Measurements from ENCODE around the gene HOMER3.
"Not testable (repeated sequence)": the region's sequence is repeated elsewhere in the genome, so short reads cannot be mapped to it uniquely, and the experiment has no call there.

Gene HOMER3

DNA sequence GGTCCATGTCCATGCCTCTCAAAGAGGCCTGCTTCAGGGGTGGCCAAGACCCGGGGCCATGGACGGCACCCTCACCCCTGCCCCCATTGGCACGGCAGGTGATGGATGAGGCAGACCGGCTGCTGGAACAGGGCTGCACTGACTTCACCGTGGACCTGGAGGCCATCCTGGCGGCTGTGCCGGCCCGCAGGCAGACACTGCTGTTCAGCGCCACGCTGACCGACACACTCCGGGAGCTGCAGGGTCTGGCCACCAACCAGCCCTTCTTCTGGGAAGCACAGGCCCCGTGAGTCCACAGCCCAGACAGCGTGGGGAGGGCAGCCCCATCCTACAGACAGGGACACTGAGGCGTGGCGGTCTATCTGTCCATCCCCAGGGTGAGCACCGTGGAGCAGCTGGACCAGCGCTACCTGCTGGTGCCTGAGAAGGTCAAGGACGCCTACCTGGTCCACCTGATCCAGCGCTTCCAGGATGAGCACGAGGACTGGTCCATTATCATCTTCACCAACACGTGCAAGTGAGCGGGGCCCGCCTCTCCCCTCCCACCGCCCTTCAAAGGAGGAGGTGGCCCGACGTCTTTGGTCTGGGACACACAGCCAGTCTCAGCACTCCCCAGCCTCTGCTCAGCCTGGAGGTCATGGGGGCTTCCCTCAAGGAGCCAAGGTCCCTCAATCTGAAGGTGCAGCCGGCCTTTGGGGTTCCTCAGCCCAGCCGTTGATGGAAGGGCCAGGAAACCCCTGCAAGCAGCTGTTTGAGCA lies 18.6 kb downstream of the HOMER3 start:
- no peak for DNase-seq (ENCODE audit: low spot score)

DNA sequence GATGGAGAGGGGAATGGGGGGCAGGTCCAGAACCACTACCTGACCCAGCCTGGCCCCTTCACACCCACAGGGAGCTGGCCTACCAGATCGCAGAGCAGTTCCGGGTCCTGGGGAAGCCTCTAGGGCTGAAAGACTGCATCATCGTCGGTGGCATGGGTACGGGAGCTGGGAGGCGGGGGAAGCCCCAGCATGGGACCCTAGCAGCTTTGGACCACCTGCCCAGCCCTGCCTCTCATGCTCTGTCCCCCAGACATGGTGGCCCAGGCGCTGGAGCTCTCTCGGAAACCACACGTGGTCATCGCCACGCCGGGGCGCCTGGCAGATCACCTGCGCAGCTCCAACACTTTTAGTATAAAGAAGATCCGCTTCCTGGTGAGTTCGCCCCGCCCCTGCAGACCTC lies 19.4 kb downstream of the HOMER3 start:
- DNase-seq (ENCODE audit: low spot score), result no peak

GRCh38 chr19:18920400-18920799 lies 20.6 kb downstream of the HOMER3 start:
- no peak for DNase-seq (ENCODE audit: low spot score)

- no peak for DNase-seq (ENCODE audit: low spot score)
These were observed 21.2 kb downstream of the HOMER3 start for GRCh38 chr19:18919900-18920214.

- DNase-seq (ENCODE audit: low spot score), result peak; percentile 100
These were observed 21.7 kb downstream of the HOMER3 start, which contains the start of the genes COPE and DDX49 for GRCh38 chr19:18919086-18919899. COPE (minus strand) TSS chr19:18919387; CDS start chr19:18919348, 39 bp downstream. DDX49 (plus strand) TSS chr19:18919715; CDS start chr19:18919742, 27 bp downstream.

- DNase-seq (ENCODE audit: low spot score), result not testable (repeated sequence)
These were observed 23.4 kb downstream of the HOMER3 start for GRCh38 chr19:18917593-18917992.

- DNase-seq (ENCODE audit: low spot score), result peak; percentile 86
These were observed 25.4 kb downstream of the HOMER3 start for GRCh38 chr19:18915639-18916038.

GRCh38 chr19:18913466-18913865 lies 27.6 kb downstream of the HOMER3 start:
- DNase-seq (ENCODE audit: low spot score), result no peak

DNA sequence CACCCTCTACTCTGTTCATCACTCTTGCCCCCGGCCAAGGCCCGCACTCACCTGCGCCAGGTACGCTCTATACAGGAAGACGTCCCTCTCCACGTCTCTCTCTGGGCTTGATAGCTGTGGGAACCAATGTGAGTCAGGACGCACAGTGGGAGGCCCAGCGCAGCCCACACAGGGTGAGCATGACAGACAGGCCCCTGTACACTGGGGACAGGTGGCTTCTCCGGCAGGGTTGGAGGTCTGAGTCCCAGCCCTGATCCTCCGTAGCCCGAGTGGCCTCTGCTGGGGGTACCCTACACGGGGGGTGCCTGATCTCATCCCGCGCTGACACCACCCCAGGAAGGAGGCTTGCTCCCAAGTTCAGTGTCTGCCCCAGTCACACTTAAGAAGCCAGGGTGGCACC lies 28.1 kb downstream of the HOMER3 start:
- DNase-seq (ENCODE audit: low spot score), result no peak

- DNase-seq (ENCODE audit: low spot score), result no peak
These were observed 30.1 kb downstream of the HOMER3 start for GRCh38 chr19:18910801-18911436.

DNA sequence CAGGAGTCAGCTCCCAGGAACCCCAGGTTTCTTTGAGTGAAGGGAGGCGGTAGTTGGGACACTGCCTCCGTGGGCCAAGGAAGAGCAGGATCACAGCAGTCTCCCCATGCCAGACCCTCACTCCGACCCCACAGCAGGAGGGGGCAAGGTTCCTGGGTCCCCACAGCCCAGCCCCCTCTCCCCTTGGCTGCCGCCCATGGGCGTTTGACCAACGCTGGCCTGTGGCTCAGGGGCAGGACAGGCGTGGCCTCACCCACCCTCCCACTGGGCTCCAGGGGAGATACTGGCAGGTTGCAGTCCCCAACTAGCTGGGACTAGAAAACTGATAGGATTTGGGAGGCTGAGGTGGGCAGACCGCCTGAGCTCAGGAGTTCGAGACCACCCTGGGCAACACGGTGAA lies 31.0 kb downstream of the HOMER3 start:
- DNase-seq (ENCODE audit: low spot score), result no peak

- DNase-seq (ENCODE audit: low spot score), result no peak
These were observed 31.9 kb downstream of the HOMER3 start for GRCh38 chr19:18908917-18909619.

- DNase-seq (ENCODE audit: low spot score), result no peak
These were observed 34.2 kb downstream of the HOMER3 start for GRCh38 chr19:18906605-18907519.

DNA sequence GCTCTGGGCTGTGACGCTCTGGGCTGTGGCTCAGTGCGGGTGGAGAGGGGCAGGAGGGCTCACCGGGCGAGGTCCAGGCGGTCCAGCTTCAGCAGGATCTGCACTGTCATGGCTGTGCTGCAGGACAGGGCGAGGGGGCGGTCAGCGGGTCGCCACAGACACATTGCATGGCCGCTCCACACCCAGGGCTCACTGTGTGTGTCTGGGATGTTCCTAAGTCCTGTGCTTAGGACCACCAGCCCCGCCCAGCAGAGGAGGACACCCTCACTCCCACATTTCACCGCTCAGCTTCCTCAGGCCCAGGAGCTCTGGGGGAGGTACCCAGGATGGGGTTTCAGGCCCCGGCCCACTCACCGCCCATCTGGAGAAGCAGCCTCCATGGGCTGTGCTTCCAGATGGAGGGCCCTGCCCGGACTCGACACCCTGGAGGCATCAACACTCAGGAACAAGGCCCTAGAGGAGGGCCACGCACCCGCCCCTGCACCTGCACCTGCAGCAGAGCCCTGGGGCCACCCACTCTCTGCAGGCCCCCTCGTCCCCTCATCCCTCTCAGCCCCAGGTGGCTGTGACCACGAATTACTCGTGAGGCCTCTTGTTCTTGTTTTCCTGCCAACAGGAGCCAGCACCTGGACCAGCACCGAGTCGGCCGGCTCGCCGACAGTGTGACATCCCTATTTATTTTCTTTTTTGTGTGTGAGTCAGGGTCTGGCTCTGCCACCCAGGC lies 35.3 kb downstream of the HOMER3 start:
- no peak for DNase-seq (ENCODE audit: low spot score)

DNA sequence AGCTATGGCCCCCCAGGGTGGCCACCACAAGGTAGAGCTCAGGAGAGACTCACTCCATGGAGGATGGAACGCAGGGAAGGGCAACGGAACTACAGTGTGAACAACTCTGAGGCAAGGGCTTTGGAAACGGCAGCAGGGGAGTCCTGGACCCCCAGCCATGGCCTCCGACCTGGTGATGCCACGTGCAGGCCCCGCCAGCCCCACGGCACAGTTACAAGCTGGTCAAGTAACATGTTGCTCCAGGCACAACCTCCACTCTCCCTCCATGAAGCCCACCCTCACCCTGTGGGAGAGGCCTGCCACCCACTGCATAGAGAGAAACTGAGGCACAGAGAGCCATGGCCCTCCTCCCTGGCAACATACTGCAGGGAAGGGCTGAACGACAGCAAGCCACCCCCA lies 36.0 kb downstream of the HOMER3 start:
- no peak for DNase-seq (ENCODE audit: low spot score)

- no peak for DNase-seq (ENCODE audit: low spot score)
These were observed 36.5 kb downstream of the HOMER3 start for GRCh38 chr19:18904334-18905057.

GRCh38 chr19:18903156-18904037 lies 37.6 kb downstream of the HOMER3 start:
- DNase-seq (ENCODE audit: low spot score), result no peak

DNA sequence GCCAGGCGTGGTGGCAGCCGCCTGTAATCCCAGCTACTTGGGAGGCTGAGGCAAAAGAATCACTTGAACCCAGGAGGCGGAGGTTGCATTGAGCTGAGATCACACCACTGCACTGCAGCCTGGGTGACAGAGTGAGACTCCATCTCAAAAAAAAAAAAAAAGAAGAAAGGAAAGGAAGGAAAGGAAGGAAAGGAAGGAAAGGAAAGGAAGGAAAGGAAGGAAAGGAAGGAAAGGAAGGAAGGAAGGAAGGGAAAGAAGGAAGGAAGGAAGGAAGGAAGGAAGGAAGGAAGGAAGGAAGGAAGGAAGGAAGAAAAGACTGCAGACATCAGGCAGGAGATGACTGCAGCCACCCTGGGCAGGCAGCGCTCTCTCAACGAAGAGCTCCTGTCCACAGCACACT lies 38.5 kb downstream of the HOMER3 start:
- DNase-seq (ENCODE audit: low spot score), result not testable (repeated sequence)

GRCh38 chr19:18901491-18901890 lies 39.5 kb downstream of the HOMER3 start:
- DNase-seq (ENCODE audit: low spot score), result no peak

Measured in HuH-7 (cell line).